BE2C (cell line): ENCODE results near the gene GIMAP2.

Experiments
- DNase-seq: peaks from one replicate; pipeline ENCODE4 v3.0.0-alpha.2; 2020
- H3K27me3 ChIP-seq: fragments of 250-450 bp; sonication (Bioruptor Pico); 2 replicates; pipeline ENCODE4 v1.5.1; 2020; ENCODE audit warnings: mild to moderate bottlenecking
- H3K36me3 ChIP-seq: fragments of 250-450 bp; sonication (Bioruptor Pico); 2 replicates; pipeline ENCODE4 v1.5.1; 2020; ENCODE audit warnings: mild to moderate bottlenecking
- H3K4me1 ChIP-seq: fragments of 250-450 bp; sonication (Bioruptor Pico); 2 replicates; pipeline ENCODE4 v1.5.1; 2020
- H3K4me3 ChIP-seq: 2 replicates; pipeline ENCODE4 v1.5.1; 2011; ENCODE audit warnings: low read depth, low read length
- H3K9me3 ChIP-seq: fragments of 250-450 bp; sonication (Bioruptor Pico); 2 replicates; pipeline ENCODE4 v1.5.1; 2020
- TF ChIP-seq, protein P1 (sequence below): IDR thresholded peaks from 2 replicates; pipeline ENCODE4 v1.5.1; 2012; ENCODE audit warnings: mild to moderate bottlenecking, low read depth, low read length

The GIMAP2 gene

GRCh38 chr7:150735596-150736358, 50.3 kb downstream of the GIMAP2 start:
- Histone ChIP-seq H3K4me3 (no peak overlapping the region), H3K9me3 (no peaks in the 10 kb centered on the region), H3K4me1 (no peaks in the 10 kb centered on the region), H3K36me3 (no peaks in the 10 kb centered on the region), H3K27me3 (peaks cover 48% of the 10 kb centered on the region)
- TF ChIP-seq, protein P1, sequence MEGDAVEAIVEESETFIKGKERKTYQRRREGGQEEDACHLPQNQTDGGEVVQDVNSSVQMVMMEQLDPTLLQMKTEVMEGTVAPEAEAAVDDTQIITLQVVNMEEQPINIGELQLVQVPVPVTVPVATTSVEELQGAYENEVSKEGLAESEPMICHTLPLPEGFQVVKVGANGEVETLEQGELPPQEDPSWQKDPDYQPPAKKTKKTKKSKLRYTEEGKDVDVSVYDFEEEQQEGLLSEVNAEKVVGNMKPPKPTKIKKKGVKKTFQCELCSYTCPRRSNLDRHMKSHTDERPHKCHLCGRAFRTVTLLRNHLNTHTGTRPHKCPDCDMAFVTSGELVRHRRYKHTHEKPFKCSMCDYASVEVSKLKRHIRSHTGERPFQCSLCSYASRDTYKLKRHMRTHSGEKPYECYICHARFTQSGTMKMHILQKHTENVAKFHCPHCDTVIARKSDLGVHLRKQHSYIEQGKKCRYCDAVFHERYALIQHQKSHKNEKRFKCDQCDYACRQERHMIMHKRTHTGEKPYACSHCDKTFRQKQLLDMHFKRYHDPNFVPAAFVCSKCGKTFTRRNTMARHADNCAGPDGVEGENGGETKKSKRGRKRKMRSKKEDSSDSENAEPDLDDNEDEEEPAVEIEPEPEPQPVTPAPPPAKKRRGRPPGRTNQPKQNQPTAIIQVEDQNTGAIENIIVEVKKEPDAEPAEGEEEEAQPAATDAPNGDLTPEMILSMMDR = no peak
- no peak for DNase-seq

DNA sequence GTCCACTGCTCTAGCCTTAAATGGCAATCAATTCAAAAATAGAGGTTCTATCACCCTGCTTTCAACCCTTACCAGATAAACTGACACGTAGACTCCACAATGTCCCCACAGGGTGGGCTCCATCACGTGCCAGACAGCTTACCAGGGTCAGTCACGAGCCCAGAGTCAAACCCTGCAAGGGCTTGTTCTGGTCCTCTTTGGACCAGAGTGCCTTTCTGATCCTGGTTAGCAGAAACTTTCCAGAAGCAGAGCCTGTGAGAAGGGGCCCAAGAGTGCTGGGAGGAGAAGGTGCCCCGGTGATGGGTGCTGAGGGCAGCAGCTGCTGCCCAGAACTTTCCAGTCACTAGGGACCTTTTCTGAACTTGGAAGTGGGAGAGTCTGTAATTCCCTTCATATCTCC, 51.4 kb downstream of the GIMAP2 start:
- H3K9me3 ChIP-seq = no peaks in the 10 kb centered on the region
- no peaks in the 10 kb centered on the region for H3K36me3 ChIP-seq
- DNase-seq = no peak
- no peaks in the 10 kb centered on the region for H3K4me1 ChIP-seq
- TF ChIP-seq, protein P1 = no peak
- H3K4me3 ChIP-seq = no peak overlapping the region
- peaks cover 54% of the 10 kb centered on the region for H3K27me3 ChIP-seq

DNA sequence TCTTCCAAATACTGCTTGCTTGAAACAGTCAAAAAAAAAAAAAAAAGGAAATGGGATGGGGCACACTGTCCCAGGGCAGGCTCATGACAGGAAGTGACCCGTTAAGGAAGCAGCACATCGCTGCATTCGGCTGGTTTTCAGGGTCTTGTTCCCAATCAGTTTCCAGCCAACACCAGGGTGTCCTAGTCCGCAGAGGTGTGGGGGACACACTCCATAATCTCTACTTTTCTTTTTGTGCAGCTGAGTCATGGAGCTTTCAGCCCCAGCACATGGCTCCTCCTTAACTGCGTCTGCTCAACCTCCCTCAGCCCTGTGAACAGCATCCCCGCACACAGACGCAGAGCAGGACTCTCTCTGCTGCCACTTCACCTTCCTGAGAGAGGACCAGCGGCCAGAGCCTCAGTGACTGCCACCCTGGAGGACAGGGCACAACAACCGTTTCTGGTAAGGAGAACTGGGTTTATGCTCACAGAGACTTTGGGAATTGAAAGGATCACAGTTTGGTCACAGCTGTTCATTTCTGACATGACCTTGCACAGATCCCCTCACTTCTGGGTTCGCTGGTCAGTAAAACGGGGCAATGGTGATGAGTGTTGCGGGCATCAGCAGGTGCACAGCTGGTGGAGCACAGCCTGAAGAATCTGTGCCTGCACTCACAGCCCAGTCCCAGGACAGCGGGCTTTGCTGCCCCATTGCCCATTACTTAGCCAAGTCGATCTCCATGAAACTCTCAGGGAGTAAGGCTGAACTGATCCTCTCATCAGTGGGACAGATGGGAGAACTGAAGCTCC, 52.0 kb downstream of the GIMAP2 start, which contains the start of gene GIMAP5:
Gene GIMAP5, plus strand, starts transcription at position 154 of the 791 bp plus-strand sequence. CDS start 3,467 bp downstream, outside the sequence.
- TF ChIP-seq, protein P1 = no peak
- H3K4me3 ChIP-seq = no peak within 1 kb of the TSS
- peaks cover 60% of the 10 kb centered on the region for H3K27me3 ChIP-seq
- H3K9me3 ChIP-seq = no peaks in the 10 kb centered on the region
- H3K36me3 ChIP-seq = no peaks in the 10 kb centered on the region
- no peak for DNase-seq
- H3K4me1 ChIP-seq = no peaks in the 10 kb centered on the region

DNA sequence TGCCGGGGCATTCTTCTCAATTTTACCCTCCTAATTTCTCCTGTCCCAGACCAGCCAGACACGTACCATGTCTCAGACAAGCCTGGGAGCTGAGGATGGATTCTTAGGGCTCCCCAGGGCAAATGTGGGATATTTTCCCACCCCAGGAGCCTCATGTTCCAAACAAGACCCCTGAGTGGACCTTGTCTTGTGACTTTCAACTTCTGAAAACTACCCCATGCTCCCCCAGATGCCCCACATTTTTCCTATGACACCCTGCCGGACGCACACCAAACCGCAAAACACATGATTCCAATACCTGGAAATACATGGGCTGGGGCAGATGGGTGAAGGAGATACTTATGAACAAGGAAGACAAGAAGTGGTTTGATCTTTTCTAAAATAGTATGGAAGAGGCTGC, 52.6 kb downstream of the GIMAP2 start:
- TF ChIP-seq, protein P1 = no peak
- H3K36me3 ChIP-seq = no peaks in the 10 kb centered on the region
- H3K4me3 ChIP-seq = no peak overlapping the region
- DNase-seq = no peak
- peaks cover 66% of the 10 kb centered on the region for H3K27me3 ChIP-seq
- no peaks in the 10 kb centered on the region for H3K9me3 ChIP-seq
- H3K4me1 ChIP-seq = no peaks in the 10 kb centered on the region

GRCh38 chr7:150738591-150739001, 53.1 kb downstream of the GIMAP2 start:
- Histone ChIP-seq H3K27me3 (peaks cover 69% of the 10 kb centered on the region), H3K4me1 (no peaks in the 10 kb centered on the region)
- TF ChIP-seq, protein P1 = no peak

More at GRCh38 chr7:150738591-150739001, 53.1 kb downstream of the GIMAP2 start:
- Histone ChIP-seq H3K9me3 (no peaks in the 10 kb centered on the region), H3K36me3 (no peaks in the 10 kb centered on the region), H3K4me3 (no peak overlapping the region)
- DNase-seq = no peak
